OCI-LY3 (cell line): ENCODE results near the gene BSPRY.
"Not testable (repeated sequence)": the region's sequence is repeated elsewhere in the genome, so short reads cannot be mapped to it uniquely, and the experiment has no call there.

Experiments
- H2AFZ ChIP-seq: fragments of 200-600, 300-600 bp; shearing (Covaris generic); 2 replicates; pipeline ENCODE4 v1.6.0; 2014; ENCODE audit warnings: antibody characterized with exemption, low read depth, low read length
- H3K27ac ChIP-seq: fragments of 200-600, 300-600 bp; sonication (generic); 2 replicates; pipeline ENCODE4 v1.5.1; 2014; ENCODE audit warnings: mild to moderate bottlenecking, low read length, moderate library complexity, mixed read lengths
- H3K27me3 ChIP-seq: fragments of 200-600, 300-600 bp; sonication (generic); 2 replicates; pipeline ENCODE4 v1.6.1; 2014; ENCODE audit warnings: low read depth, low read length, mixed read lengths
- H3K36me3 ChIP-seq: fragments of 200-600, 300-600 bp; sonication (generic); replicated peaks from 2 replicates; pipeline ENCODE3; 2014; ENCODE audit warnings: low read depth, low read length, mixed read lengths
- H3K4me1 ChIP-seq: fragments of 300-600, 200-600 bp; sonication (generic); 2 replicates; pipeline ENCODE4 v1.6.1; 2014; ENCODE audit warnings: low read length, mixed read lengths
- H3K4me2 ChIP-seq: fragments of 200-600, 300-600 bp; sonication (generic); 2 replicates; pipeline ENCODE4 v1.6.1; 2014; ENCODE audit warnings: low read length, mixed read lengths
- H3K4me3 ChIP-seq: fragments of 300-600, 200-600 bp; sonication (generic); 2 replicates; pipeline ENCODE4 v1.5.1; 2014; ENCODE audit warnings: antibody characterized with exemption, mild to moderate bottlenecking, low read length, moderate library complexity
- H3K79me2 ChIP-seq: fragments of 300-600, 200-600 bp; shearing (Covaris generic); 2 replicates; pipeline ENCODE4 v1.6.1; 2014; ENCODE audit warnings: mild to moderate bottlenecking, low read length, mixed read lengths
- H3K9ac ChIP-seq: fragments of 300-600, 200-600 bp; shearing (Covaris generic); 2 replicates; pipeline ENCODE4 v1.6.0; 2014; ENCODE audit warnings: mild to moderate bottlenecking, low read length, moderate library complexity
- H3K9me3 ChIP-seq: fragments of 200-600, 300-600 bp; shearing (Covaris generic); 2 replicates; pipeline ENCODE4 v1.6.1; 2014; ENCODE audit warnings: low read length, mixed read lengths; ENCODE audit not compliant: insufficient read depth
- H4K20me1 ChIP-seq: fragments of 200-600, 300-600 bp; sonication (generic); 2 replicates; pipeline ENCODE4 v1.6.1; 2016; ENCODE audit warnings: low read length, mixed read lengths; ENCODE audit not compliant: insufficient read depth
- CTCF ChIP-seq: fragments of 200-600, 300-600 bp; sonication (generic); IDR thresholded peaks from 2 replicates; pipeline ENCODE4 v1.5.1; 2014; ENCODE audit warnings: antibody characterized with exemption, low read length, low read depth
- EZH2phosphoT487 ChIP-seq: fragments of 200-600 bp; shearing (Covaris generic); IDR thresholded peaks from 2 replicates; pipeline ENCODE4 v1.6.1; 2018; ENCODE audit warnings: antibody characterized with exemption, mixed run types, low read depth

BSPRY gene

GRCh38 chr9:113363336-113363735 lies 14.0 kb downstream of the BSPRY start:
- Histone ChIP-seq H2AFZ (no peak overlapping the region), H3K9ac (no peak overlapping the region), H3K9me3 (no peaks in the 10 kb centered on the region), H4K20me1 (no peaks in the 10 kb centered on the region), H3K4me2 (no peak overlapping the region), H3K4me1 (no peaks in the 10 kb centered on the region), H3K79me2 (no peaks in the 10 kb centered on the region), H3K4me3 (no peak overlapping the region), H3K36me3 (no peaks in the 10 kb centered on the region), H3K27ac (no peak overlapping the region), H3K27me3 (no peaks in the 10 kb centered on the region)
- no peak for TF ChIP-seq CTCF
- no peak for TF ChIP-seq EZH2phosphoT487

- Histone ChIP-seq H3K4me2 (no peak overlapping the region), H3K9ac (no peak overlapping the region), H3K27me3 (no peaks in the 10 kb centered on the region), H3K36me3 (no peaks in the 10 kb centered on the region), H3K9me3 (no peaks in the 10 kb centered on the region), H3K4me3 (no peak overlapping the region), H3K4me1 (no peaks in the 10 kb centered on the region), H4K20me1 (no peaks in the 10 kb centered on the region), H3K79me2 (no peaks in the 10 kb centered on the region), H2AFZ (no peak overlapping the region), H3K27ac (no peak overlapping the region)
- TF ChIP-seq CTCF (no peak), EZH2phosphoT487 (no peak)
These were observed 15.6 kb downstream of the BSPRY start for GRCh38 chr9:113364951-113365350.

GRCh38 chr9:113365652-113366051 lies 16.3 kb downstream of the BSPRY start:
- H3K9me3 ChIP-seq, H2AFZ ChIP-seq, H3K4me1 ChIP-seq, H3K36me3 ChIP-seq, H3K79me2 ChIP-seq, H4K20me1 ChIP-seq, H3K9ac ChIP-seq, H3K4me3 ChIP-seq, H3K27ac ChIP-seq, H3K27me3 ChIP-seq, H3K4me2 ChIP-seq: not testable (repeated sequence)

- Histone ChIP-seq H3K36me3 (peaks cover 13% of the 10 kb centered on the region), H3K27ac (no peak overlapping the region), H3K9me3 (no peaks in the 10 kb centered on the region), H3K9ac (no peak overlapping the region), H3K4me3 (no peak overlapping the region), H3K27me3 (no peaks in the 10 kb centered on the region), H4K20me1 (no peaks in the 10 kb centered on the region; the same call in 1 of the 2 replicates), H2AFZ (no peak overlapping the region), H3K79me2 (no peaks in the 10 kb centered on the region), H3K4me1 (no peaks in the 10 kb centered on the region), H3K4me2 (no peak overlapping the region)
- TF ChIP-seq CTCF (no peak), EZH2phosphoT487 (no peak)
These were observed 19.1 kb downstream of the BSPRY start for GRCh38 chr9:113368348-113368981.
